ENCODE data around the gene RNF141.
A peak's percentile ranks its signal among the peaks of the same experiment; 100 is the strongest.

Gene RNF141

DNA sequence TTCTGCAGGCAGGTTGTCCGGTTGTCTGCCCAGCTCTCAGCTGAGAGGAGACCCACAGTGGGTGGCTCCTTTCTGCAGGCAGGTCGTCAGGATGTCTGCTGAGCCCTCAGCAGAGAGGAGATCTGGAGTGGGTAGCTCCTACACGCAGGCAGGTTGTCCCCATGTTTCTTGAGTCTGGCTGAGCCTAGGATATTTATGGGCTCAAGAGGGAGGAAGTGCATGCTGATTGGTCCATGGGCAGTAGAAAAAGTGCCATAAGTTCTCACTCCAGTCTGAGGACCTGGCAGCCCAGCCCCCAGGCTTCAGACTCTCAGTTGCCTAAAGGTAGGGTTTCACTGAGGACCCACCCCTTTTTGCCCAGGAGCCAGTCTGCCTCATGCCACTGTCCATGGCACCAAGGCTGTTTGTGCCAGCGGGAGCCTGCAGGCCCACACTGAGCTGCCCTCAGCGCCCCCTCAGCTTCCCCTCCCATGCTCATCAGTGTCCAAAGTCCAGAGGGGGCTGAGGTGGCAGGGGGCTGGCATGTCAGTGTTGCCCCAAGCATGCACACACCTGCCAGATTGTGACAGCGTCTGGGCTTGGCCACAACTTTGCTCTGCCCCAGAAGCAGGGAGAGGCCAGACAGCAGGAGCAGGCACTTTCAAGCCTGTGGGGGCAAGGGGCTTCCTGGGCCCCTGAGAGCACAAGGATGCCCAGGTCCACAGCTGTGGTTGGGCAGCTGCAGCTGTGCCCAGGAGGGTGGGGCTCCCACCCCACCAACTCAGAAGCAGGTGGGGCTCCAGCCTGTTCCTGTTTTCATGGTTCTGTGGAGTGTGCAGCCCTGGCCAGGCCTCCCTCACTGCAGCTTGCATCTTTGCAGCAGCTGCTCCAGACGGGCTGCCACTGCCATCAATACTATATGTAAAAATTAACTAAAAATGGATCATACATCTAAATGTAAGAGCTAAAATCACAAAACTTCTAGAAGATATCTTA is 3.8 kb upstream of the RNF141 start:
- no peak for TF ChIP-seq POLR2A (IDR thresholded peaks at IDR 0.05; ENCODE audit: low read depth, low read length)
- FAIRE-seq (no peak), DNase-seq (ENCODE audit: insufficient read length, low spot score) (no peak)

DNA sequence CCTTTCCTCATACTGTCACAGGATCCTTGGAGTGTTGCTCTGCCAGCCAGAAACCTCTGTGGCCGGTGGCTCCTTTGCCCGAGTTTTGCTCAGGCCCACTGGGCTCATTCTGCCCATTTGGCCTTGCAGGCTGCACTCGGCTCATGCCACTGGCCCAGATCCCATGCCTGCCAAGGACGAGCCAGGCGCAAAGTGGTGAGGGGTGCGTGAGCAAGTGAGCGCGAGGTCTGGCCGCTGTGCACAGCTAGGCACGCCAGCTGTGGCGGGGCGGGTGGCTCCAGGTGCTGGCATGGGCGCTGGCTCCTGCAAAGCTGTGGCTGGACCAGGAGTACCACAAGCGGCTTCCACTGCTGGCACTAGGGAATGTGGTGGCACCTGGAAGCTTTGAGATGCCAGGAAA is 2.8 kb upstream of the RNF141 start:
- DNase-seq (ENCODE audit: insufficient read length, low spot score), result no peak
- FAIRE-seq, result no peak
- TF ChIP-seq POLR2A (IDR thresholded peaks at IDR 0.05; ENCODE audit: low read depth, low read length), result no peak

DNA sequence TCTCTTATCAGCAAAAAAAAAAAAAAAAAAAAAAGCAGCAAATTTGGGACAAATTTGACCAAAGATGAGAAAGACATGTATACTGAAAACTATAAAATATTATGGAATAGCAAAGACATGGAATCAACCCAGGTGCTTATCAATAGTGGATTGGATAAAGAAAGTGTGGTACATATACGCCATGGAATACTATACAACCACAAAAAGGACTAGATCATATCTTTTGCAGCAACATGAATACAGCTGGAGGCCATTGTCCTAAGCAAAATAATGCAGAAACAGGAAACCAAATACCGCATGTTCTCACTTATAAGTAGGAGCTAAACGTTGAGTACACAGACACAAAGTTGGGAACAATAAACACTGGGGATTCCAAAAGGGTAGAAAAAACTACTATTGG is 1.8 kb upstream of the RNF141 start:
- FAIRE-seq (no peak), DNase-seq (ENCODE audit: insufficient read length, low spot score) (no peak)
- TF ChIP-seq POLR2A (IDR thresholded peaks at IDR 0.05; ENCODE audit: low read depth, low read length), result no peak

DNA sequence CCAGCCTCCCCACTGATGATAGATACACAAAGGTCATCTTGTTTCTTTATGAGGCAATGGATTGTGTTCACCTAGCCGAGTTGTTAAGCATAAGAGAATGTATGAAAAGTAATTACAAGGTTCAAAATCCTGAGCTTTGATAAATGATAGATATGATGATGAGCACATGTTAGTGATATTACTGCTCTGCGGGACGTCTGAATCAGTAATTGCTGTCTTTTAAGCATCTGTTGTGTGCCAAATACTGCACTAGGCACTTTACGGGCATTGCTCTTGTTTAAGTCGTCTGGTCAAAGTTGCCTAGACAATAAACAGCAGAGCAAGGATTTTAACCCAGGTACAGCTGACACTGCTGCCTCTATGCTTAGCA is 559 bp upstream of the RNF141 start:
- TF ChIP-seq POLR2A (IDR thresholded peaks at IDR 0.05; ENCODE audit: low read depth, low read length), result no peak

DNA sequence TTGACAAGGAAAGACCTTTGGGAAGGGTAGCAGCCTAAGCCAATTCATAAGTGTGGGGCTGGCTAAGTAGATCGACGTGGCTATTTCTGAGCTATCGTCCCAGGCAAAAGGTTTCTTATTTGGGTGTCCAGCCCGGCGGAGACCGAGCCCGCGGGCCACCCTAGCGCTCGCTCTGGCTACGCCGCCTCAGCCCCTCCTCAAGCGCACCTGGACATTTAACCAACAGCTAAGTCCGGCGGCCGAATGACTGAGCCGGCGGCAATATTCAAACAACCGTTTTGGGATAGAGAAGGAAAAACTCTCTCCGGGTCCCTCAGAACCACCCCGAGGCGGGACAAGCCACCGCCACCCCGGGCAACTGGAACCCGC is 457 bp downstream of the RNF141 start:
- TF ChIP-seq POLR2A (IDR thresholded peaks at IDR 0.05; ENCODE audit: low read depth, low read length), result no peak
- DNase-seq (ENCODE audit: insufficient read length, low spot score), result no peak
- FAIRE-seq, result no peak

More for the DNA sequence above, 559 bp upstream of the RNF141 start:
- DNase-seq (ENCODE audit: insufficient read length, low spot score), result no peak
- no peak for FAIRE-seq

DNA sequence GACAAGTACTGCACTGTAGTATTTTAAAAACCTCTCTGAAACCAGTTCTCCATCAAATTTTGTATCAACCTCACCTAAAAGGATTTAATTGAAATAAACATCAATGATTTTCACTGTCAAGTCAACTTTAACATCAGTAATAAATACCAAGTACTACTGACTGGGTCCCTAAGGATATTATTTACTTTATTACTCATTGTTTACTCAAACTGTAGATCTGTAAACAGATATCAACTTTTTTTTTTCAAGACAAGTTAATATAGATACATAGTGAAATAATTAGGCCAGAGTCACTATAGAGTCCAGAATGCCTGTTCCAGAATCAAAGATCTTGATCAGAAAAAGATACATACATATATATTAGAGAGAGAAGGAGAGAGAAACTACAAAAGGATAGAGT is 1.6 kb downstream of the RNF141 start:
- DNase-seq (ENCODE audit: insufficient read length, low spot score) (no peak), FAIRE-seq (no peak)
- TF ChIP-seq POLR2A (IDR thresholded peaks at IDR 0.05; ENCODE audit: low read depth, low read length), result no peak

DNA sequence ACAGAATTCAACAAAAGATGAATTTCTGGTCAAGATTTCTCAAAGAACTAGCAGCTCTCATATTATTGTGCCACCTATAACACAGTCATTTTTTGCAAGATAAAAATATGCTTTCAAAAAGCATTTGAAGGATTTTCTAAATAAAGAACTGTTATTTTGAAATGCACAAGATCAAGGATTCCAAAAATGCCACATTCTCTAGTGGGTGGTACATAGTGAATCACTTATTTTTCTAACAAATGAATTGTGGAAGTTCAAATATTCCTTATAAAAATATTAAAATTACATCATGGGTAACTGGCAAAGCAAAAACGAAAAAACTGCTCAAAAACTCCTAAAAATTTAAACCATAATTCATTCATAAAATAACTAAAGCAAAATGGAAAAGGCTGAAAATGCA is 2.1 kb downstream of the RNF141 start:
- FAIRE-seq (no peak), DNase-seq (ENCODE audit: insufficient read length, low spot score) (no peak)
- no peak for TF ChIP-seq POLR2A (IDR thresholded peaks at IDR 0.05; ENCODE audit: low read depth, low read length)

DNA sequence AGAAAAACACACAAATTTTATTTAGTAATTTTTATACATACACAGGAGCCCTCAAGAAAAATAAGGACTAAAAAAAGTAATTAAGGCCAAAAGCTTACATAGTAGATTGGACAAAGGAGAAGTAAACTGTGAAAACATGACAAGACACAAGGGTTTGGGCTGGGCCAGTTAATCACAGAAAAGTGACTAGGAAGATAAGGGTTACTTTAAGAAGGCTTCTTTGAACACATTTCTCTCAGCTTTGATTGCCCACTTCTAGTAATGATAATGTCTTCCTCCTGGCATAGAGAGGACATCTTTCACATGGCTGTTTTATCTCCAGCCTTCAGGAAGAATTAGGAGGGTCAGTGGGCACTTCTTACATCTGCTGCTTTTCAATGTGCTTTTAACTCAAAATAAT is 3.4 kb downstream of the RNF141 start:
- no peak for FAIRE-seq
- no peak for DNase-seq (ENCODE audit: insufficient read length, low spot score)
- TF ChIP-seq POLR2A (IDR thresholded peaks at IDR 0.05; ENCODE audit: low read depth, low read length), result no peak

DNA sequence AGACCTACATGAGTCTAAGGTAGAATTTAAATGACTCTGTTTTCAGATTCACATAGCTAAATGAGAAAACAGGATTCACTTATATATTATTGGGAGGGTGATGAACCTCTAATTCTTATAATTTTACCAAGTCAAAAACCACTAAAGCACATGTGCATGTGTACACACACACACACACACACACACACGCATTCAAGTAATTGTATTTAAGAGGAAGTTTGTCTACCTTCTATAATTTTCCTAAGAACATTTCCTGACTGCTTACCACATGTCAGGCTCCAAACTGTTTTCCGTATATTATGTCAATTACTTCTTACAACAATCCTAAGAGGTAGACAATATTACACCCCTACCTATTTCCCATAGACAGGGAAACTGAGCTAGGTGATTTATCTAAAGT is 6.7 kb downstream of the RNF141 start:
- no peak for TF ChIP-seq POLR2A (IDR thresholded peaks at IDR 0.05; ENCODE audit: low read depth, low read length)
- DNase-seq (ENCODE audit: insufficient read length, low spot score) (no peak), FAIRE-seq (no peak)

DNA sequence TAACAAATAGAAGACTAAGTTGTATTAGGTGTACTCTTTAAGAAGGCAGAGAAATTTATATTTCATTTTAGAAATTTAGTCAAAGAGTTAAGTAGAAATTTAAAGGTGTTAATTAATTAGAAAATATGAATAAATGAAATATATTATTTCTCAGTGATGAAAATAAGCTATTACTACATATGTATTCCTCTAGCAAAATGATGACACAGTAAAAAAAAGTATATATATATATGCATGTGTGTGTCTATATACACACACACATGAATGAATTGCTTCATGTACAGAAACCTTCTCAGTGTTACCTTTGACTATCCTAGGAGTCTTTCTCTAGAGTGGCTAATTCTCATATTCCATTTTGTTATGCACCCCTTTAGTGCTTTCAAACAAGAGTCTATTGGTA is 7.7 kb downstream of the RNF141 start:
- no peak for DNase-seq (ENCODE audit: insufficient read length, low spot score)
- no peak for TF ChIP-seq POLR2A (IDR thresholded peaks at IDR 0.05; ENCODE audit: low read depth, low read length)
- no peak for FAIRE-seq

DNA sequence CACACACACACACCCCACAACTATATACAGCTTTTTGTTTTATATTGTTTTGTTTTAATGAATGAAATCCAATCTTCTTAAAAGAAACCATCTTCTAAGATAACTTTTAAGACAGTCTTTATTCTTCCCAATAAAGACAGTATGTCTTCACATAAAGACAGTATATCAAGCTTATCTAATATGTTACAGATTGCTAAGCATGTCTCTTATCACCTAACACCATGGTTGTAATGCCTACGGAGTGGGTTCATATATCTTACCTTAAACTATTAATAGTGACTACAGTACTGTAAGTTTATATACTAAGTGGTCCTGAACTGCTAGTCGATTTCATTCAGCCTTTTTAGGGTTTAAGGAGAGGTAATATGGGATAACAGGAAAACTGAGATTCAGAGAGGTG is 8.5 kb downstream of the RNF141 start:
- no peak for TF ChIP-seq POLR2A (IDR thresholded peaks at IDR 0.05; ENCODE audit: low read depth, low read length)
- FAIRE-seq, result no peak

DNA sequence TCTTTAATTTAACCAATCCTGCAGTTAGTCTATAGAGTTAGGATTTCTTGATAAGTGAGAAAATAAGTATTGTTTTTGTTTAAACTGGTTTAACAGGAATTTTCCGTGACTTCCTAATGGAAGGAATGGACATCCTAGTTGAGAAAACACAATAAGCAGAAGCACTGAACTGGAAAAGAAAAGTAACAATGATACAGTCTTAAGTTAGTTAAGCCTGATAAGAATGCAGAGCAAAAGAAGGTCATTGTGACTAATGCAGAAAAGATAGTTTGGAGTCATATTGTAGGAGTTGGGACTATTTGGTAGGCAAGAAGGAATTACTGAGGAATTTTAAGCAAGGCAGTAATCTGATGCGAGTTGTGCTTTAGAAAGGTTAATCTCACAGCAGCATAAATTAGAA is 11.7 kb downstream of the RNF141 start:
- peak; percentile 48 for FAIRE-seq

More for the DNA sequence above, 8.5 kb downstream of the RNF141 start:
- no peak for DNase-seq (ENCODE audit: insufficient read length, low spot score)

DNA sequence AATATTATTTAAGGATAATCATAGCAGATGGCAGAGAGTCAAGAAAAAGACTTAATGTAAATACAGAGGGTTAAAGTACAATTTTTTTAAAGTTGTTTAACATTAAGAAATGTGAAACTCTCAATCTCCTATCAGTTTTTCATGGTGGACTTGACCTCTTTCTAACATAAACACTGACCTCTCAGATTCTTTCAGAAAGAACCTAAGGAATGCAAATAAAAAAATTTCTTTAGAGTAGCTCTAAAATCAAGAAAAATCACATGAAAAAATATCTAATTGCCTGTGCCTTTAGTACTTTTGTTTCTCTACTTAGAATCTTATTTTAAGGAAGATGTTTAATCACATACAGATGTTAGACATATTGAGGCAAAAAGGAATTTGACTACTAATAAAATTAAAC is 12.9 kb downstream of the RNF141 start:
- DNase-seq (ENCODE audit: insufficient read length, low spot score) (no peak), FAIRE-seq (no peak)
- TF ChIP-seq POLR2A (IDR thresholded peaks at IDR 0.05; ENCODE audit: low read depth, low read length), result no peak

More for the DNA sequence above, 11.7 kb downstream of the RNF141 start:
- TF ChIP-seq POLR2A (IDR thresholded peaks at IDR 0.05; ENCODE audit: low read depth, low read length), result no peak
- no peak for DNase-seq (ENCODE audit: insufficient read length, low spot score)

DNA sequence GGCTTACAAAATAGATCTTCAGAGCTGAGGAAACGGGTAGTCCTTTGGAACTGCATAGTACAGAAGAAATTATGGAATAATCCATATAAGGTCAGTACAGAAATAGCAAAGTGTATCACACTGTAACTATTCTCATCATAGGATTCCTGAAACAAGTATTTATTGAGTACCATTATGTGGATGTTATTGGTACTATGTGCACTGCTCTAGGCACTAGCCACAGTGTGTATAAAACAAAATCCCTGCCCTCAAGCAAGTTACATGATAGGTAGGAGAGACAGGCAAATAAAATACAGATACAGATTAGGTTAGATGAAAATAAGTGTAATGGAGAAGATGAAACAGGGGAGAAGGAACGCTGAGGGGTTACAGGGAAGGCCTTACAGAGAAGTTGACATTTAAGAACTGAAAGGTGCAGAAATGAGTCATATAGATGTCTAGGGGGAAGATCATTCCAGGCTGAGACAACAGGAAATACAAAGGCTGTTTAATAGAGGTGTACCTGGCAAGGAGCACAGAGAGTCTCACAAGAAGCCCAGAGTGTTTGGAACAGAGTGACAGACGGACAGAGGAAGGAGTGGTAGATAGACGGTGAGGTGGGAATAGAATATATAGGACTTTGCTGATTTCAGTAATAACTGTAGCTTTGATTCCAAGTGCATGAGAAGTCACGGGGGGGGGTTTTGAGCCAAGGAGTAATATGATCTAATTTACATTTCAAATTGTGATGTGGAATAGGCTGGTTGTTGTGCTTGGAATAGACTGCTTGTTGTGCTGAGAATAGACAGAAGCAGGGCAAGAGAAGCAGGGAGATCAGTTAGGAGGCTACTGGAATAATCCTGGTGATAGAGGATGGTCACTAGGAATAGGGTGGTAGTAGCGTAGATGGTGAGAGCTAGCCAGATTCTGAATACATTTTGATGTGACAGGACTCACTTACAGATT is 13.7 kb downstream of the RNF141 start:
- DNase-seq (ENCODE audit: insufficient read length, low spot score) (no peak), FAIRE-seq (peak; percentile 67)

More for the DNA sequence above, 13.7 kb downstream of the RNF141 start:
- no peak for TF ChIP-seq POLR2A (IDR thresholded peaks at IDR 0.05; ENCODE audit: low read depth, low read length)
